Tibial nerve (tissue), 4 donors: ENCODE measurements around the gene ASCL5. TPM values are rescaled to one million over a fixed set of nuclear protein-coding genes. Genes with fewer than 3 reads are reported as not detected.

Source experiments
- DNase-seq, 2 donors: peaks; one replicate each; pipeline ENCODE4 v3.0.0-alpha.2; 2019; ENCODE audit warnings: low spot score in 2 of 2
- H3K27ac ChIP-seq, 4 donors: fragments of 200-600 bp; sonication (generic) in 3 of 4; one replicate each; pipeline ENCODE4 v1.5.1; 2017 to 2019; ENCODE audit warnings: mild to moderate bottlenecking in 1 of 4
- H3K27me3 ChIP-seq, 2 donors: fragments of 200-600 bp; sonication (generic) in 1 of 2; one replicate each; pipeline versions ENCODE4 v1.5.1 to v1.6.0; 2017 to 2019
- H3K36me3 ChIP-seq, 3 donors: fragments of 200-600 bp; sonication (generic); one replicate each; pipeline ENCODE4 v1.5.1; 2018 to 2019
- H3K4me1 ChIP-seq, 4 donors: fragments of 200-600 bp; sonication (generic) in 3 of 4; one replicate each; pipeline ENCODE4 v1.5.1; 2017 to 2019
- H3K4me3 ChIP-seq, 4 donors: fragments of 200-600 bp; sonication (generic) in 3 of 4; one replicate each; pipeline ENCODE4 v1.5.1; 2017 to 2019; ENCODE audit warnings: mild to moderate bottlenecking in 1 of 4, moderate library complexity in 1 of 4
- H3K9me3 ChIP-seq, 4 donors: fragments of 200-600 bp; sonication (generic) in 3 of 4; one replicate each; pipeline ENCODE4 v1.5.1; 2017 to 2019
- CTCF ChIP-seq, 5 experiments: fragments of 200-600 bp in 3 of 5; fragments of 450-650 bp in 2 of 5; sonication (generic) in 3 of 5; IDR thresholded peaks; one replicate each; pipeline ENCODE4 v1.5.1; 2016 to 2019; ENCODE audit warnings: antibody characterized with exemption in 5 of 5, mild to moderate bottlenecking in 3 of 5, moderate library complexity in 2 of 5
- EP300 ChIP-seq, 2 donors: sonication (generic); formaldehyde crosslinking; IDR thresholded peaks; one replicate each; pipeline ENCODE4 v1.6.1; 2017; ENCODE audit warnings: antibody characterized with exemption in 2 of 2, mild to moderate bottlenecking in 1 of 2
- POLR2A ChIP-seq, 2 donors: fragments of 450-650 bp; IDR thresholded peaks; one replicate each; pipeline ENCODE4 v1.6.1; 2017; ENCODE audit warnings: antibody characterized with exemption in 2 of 2, mild to moderate bottlenecking in 2 of 2, moderate library complexity in 2 of 2
- WGBS, 2 donors: methylation state at CpG; one replicate each; pipeline ENCODE4 v1.1.5; 2018; 5-methylcytosine and 5-hydroxymethylcytosine counted together
- total RNA-seq, 4 donors: library from RNA; depleted of rRNA; stranded (reverse); fragments of >200 nt; gene quantifications; one replicate each; pipeline ENCODE4 v1.1.0, GENCODE V29; 2016

ASCL5 gene
- not detected for total RNA-seq

- H3K36me3 ChIP-seq: peaks cover 0 to 1% (median 0%) of the 10 kb centered on the region in 3 donors
- TF ChIP-seq CTCF (IDR thresholded peaks at IDR 0.05): no peak
- no peak for TF ChIP-seq EP300 (IDR thresholded peaks at IDR 0.05)
- no peak for TF ChIP-seq POLR2A (IDR thresholded peaks at IDR 0.05)
- no peak for DNase-seq
- peaks cover 0 to 5% of the 10 kb centered on the region in 2 donors for H3K27me3 ChIP-seq
- H3K9me3 ChIP-seq: no peaks in the 10 kb centered on the region
- 74% methylated on average over 22 to 23 of the region's 24 CpGs for WGBS, 2 donors
- no peak within 1 kb of the TSS for H3K4me3 ChIP-seq
- H3K4me1 ChIP-seq: no peaks in the 10 kb centered on the region
- no peak within 1 kb of the TSS for H3K27ac ChIP-seq
Observed at GRCh38 chr1:201126832-201127754, at the start of gene ASCL5. ASCL5 (minus strand) TSS chr1:201127184; CDS start chr1:201115372, 11,812 bp downstream.

GRCh38 chr1:201175820-201176500 is 49.0 kb upstream of the ASCL5 start:
- DNase-seq: no peak
- TF ChIP-seq EP300 (IDR thresholded peaks at IDR 0.05) (no peak), POLR2A (IDR thresholded peaks at IDR 0.05) (no peak), CTCF (IDR thresholded peaks at IDR 0.05) (no peak)
- WGBS, 2 donors: 79 to 82% methylated on average over 7 of the region's 7 CpGs
- Histone ChIP-seq H3K27ac (no peak overlapping the region), H3K36me3 (no peaks in the 10 kb centered on the region), H3K9me3 (no peaks in the 10 kb centered on the region), H3K27me3 (no peaks in the 10 kb centered on the region), H3K4me3 (no peak overlapping the region), H3K4me1 (peaks cover 0 to 6% (median 3%) of the 10 kb centered on the region in 4 donors)

- Histone ChIP-seq H3K9me3 (no peaks in the 10 kb centered on the region), H3K27ac (no peak overlapping the region), H3K4me3 (no peak overlapping the region), H3K27me3 (no peaks in the 10 kb centered on the region), H3K36me3 (no peaks in the 10 kb centered on the region), H3K4me1 (peaks cover 0 to 13% (median 3%) of the 10 kb centered on the region in 4 donors)
- TF ChIP-seq CTCF (IDR thresholded peaks at IDR 0.05): no peak
- no peak for TF ChIP-seq EP300 (IDR thresholded peaks at IDR 0.05)
- no peak for TF ChIP-seq POLR2A (IDR thresholded peaks at IDR 0.05)
- no peak for DNase-seq
- 83 to 92% methylated on average over 1 of the region's 1 CpG for WGBS, 2 donors
Observed at GRCh38 chr1:201173736-201174135, 46.8 kb upstream of the ASCL5 start.

- peaks cover 0 to 13% (median 3%) of the 10 kb centered on the region in 4 donors for H3K4me1 ChIP-seq
- no peak overlapping the region for H3K4me3 ChIP-seq
- H3K27me3 ChIP-seq: no peaks in the 10 kb centered on the region
- TF ChIP-seq EP300 (IDR thresholded peaks at IDR 0.05): no peak
- TF ChIP-seq POLR2A (IDR thresholded peaks at IDR 0.05): no peak
- TF ChIP-seq CTCF (IDR thresholded peaks at IDR 0.05): no peak
- DNase-seq: no peak
- no peaks in the 10 kb centered on the region for H3K36me3 ChIP-seq
- 92 to 96% methylated on average over 4 of the region's 4 CpGs for WGBS, 2 donors
- H3K9me3 ChIP-seq: no peaks in the 10 kb centered on the region
- no peak overlapping the region for H3K27ac ChIP-seq
Observed at GRCh38 chr1:201172999-201173610, 46.1 kb upstream of the ASCL5 start.
